DND-41 (cell line): ENCODE measurements around the gene GOLGA8J.

ENCODE experiments used
- ATAC-seq: fragments of 200-7000 bp; cut with Tn5 transposase; 3 replicates; pipeline ENCODE4 v1.9.1; 2021; ENCODE audit warnings: low read depth; ENCODE audit not compliant: insufficient read depth
- DNase-seq: peaks from one replicate; pipeline ENCODE4 v3.0.0-alpha.2; 2020
- H2AFZ ChIP-seq: 2 replicates; pipeline ENCODE4 v1.6.0; 2012; ENCODE audit warnings: low read depth, low read length
- H3K27ac ChIP-seq: 2 replicates; pipeline ENCODE4 v1.5.1; 2012; ENCODE audit warnings: low read length, inconsistent platforms
- H3K27me3 ChIP-seq: fragments of 200-600 bp; sonication (generic); 2 replicates; pipeline ENCODE4 v1.6.0; 2012; ENCODE audit warnings: low read length, mild to moderate bottlenecking, inconsistent platforms; ENCODE audit not compliant: insufficient read depth, poor library complexity
- H3K36me3 ChIP-seq: 2 replicates; pipeline ENCODE4 v1.5.1; 2012; ENCODE audit warnings: low read length, inconsistent platforms; ENCODE audit not compliant: insufficient read depth
- H3K4me1 ChIP-seq: 2 replicates; pipeline ENCODE4 v1.5.1; 2012; ENCODE audit warnings: mild to moderate bottlenecking, low read length; ENCODE audit not compliant: insufficient read depth
- H3K4me2 ChIP-seq: 2 replicates; pipeline ENCODE4 v1.6.0; 2012; ENCODE audit warnings: mild to moderate bottlenecking, moderate library complexity, low read length, inconsistent platforms; ENCODE audit not compliant: insufficient read depth
- H3K4me3 ChIP-seq, 2 experiments: fragments of 200-600 bp in 1 of 2; shearing (Covaris generic) in 1 of 2; 2 replicates each; pipeline ENCODE4 v1.5.1; 2012 to 2016; ENCODE audit warnings: inconsistent platforms in 2 of 2, low read length in 2 of 2, mild to moderate bottlenecking in 2 of 2, low read depth in 1 of 2, moderate library complexity in 1 of 2
- H3K79me2 ChIP-seq: 2 replicates; pipeline ENCODE4 v1.6.0; 2012; ENCODE audit warnings: low read length, inconsistent platforms; ENCODE audit not compliant: insufficient read depth
- H3K9ac ChIP-seq: 2 replicates; pipeline ENCODE4 v1.6.0; 2012; ENCODE audit warnings: low read depth, mild to moderate bottlenecking, inconsistent platforms, low read length, moderate library complexity
- H3K9me3 ChIP-seq: 2 replicates; pipeline ENCODE4 v1.5.1; 2012; ENCODE audit warnings: low read length, moderate library complexity, mild to moderate bottlenecking, inconsistent platforms; ENCODE audit not compliant: insufficient read depth, severe bottlenecking
- H4K20me1 ChIP-seq: 2 replicates; pipeline ENCODE4 v1.6.0; 2012; ENCODE audit warnings: low read length; ENCODE audit not compliant: insufficient read depth
- CTCF ChIP-seq: IDR thresholded peaks from 2 replicates; pipeline ENCODE4 v1.5.1; 2012; ENCODE audit warnings: borderline replicate concordance, low read length, moderate library complexity, mild to moderate bottlenecking; ENCODE audit not compliant: poor library complexity, severe bottlenecking; ENCODE audit errors: extremely low read depth
- EZH2 ChIP-seq: IDR thresholded peaks from 3 replicates; pipeline ENCODE4 v1.6.1; 2012; ENCODE audit warnings: borderline replicate concordance, low read depth, mild to moderate bottlenecking, moderate library complexity, low read length, inconsistent platforms; ENCODE audit not compliant: severe bottlenecking

GOLGA8J gene

GRCh38 chr15:30062881-30063280, 19.9 kb upstream of the GOLGA8J start:
- no peaks in the 10 kb centered on the region for H3K36me3 ChIP-seq
- ATAC-seq (no peak), DNase-seq (no peak)
- H3K4me2 ChIP-seq: no peak overlapping the region
- H3K4me3 ChIP-seq: no peak overlapping the region
- no peaks in the 10 kb centered on the region for H3K27me3 ChIP-seq
- H3K9me3 ChIP-seq: no peaks in the 10 kb centered on the region
- no peak overlapping the region for H3K27ac ChIP-seq
- TF ChIP-seq EZH2 (no peak), CTCF (no peak)
- no peaks in the 10 kb centered on the region for H4K20me1 ChIP-seq
- no peaks in the 10 kb centered on the region for H3K79me2 ChIP-seq
- H3K4me1 ChIP-seq: no peaks in the 10 kb centered on the region
- H2AFZ ChIP-seq: no peak overlapping the region
- H3K9ac ChIP-seq: no peak overlapping the region

DNA sequence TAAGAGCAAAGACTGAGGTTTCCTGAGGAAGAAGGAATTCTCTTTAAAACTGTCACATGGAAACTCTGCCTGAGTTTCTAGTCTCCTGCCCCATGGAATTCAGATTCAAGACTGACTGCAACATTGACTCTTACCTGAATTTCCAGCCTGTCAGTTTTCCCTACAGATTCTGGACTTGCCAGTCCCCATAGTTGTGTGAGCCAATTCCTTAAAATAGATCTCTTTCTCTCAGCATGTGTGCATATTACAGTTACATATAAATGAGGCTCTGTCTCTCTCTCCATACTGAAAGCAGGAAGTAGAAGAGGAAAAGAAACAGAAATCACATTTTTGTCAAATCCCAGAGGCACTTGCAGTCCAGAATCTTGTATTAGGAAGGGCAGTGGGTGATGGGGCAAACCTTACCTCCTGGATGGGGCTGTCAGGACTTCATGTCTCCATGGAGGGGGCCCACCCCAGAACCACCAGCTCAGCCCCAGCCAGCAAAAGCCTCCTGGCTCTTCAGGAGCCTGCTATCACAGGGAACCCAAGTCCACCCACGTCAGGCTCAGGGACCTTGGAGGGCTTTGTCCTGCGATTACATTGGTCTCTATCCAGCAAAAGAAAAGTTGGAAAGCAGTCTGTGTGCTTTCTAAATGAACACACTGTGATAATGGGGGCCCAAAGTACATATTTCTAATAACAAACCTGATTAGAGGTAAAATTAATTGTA, 18.8 kb upstream of the GOLGA8J start:
- Histone ChIP-seq H2AFZ (no peak overlapping the region), H3K4me3 (no peak overlapping the region), H3K27me3 (no peaks in the 10 kb centered on the region), H3K9me3 (no peaks in the 10 kb centered on the region), H3K27ac (no peak overlapping the region), H3K79me2 (no peaks in the 10 kb centered on the region), H3K9ac (no peak overlapping the region), H4K20me1 (no peaks in the 10 kb centered on the region), H3K36me3 (no peaks in the 10 kb centered on the region), H3K4me1 (no peaks in the 10 kb centered on the region), H3K4me2 (no peak overlapping the region)
- ATAC-seq (no peak), DNase-seq (no peak)
- TF ChIP-seq CTCF (no peak), EZH2 (no peak)

- Histone ChIP-seq H4K20me1 (no peaks in the 10 kb centered on the region), H3K79me2 (no peaks in the 10 kb centered on the region), H3K27ac (no peak overlapping the region), H3K9me3 (no peaks in the 10 kb centered on the region), H3K4me3 (no peak overlapping the region), H3K4me1 (no peaks in the 10 kb centered on the region), H2AFZ (no peak overlapping the region), H3K9ac (no peak overlapping the region), H3K36me3 (no peaks in the 10 kb centered on the region), H3K4me2 (no peak overlapping the region), H3K27me3 (no peaks in the 10 kb centered on the region)
- DNase-seq: no peak
- TF ChIP-seq EZH2: no peak
- TF ChIP-seq CTCF: no peak
- no peak for ATAC-seq
Measured at GRCh38 chr15:30065025-30065801, 17.5 kb upstream of the GOLGA8J start.
